Natural killer cell (primary cell): Measurements from ENCODE around the gene ASPSCR1. TPM values are rescaled to one million over a fixed set of nuclear protein-coding genes. Genes with fewer than 3 reads are reported as not detected.

Experiments
- ATAC-seq, 3 donors: fragments of 150-1000 bp in 2 of 3; fragments of 200-7000 bp in 1 of 3; cut with Tn5 transposase; 1 replicate in 1 of 3; 2 replicates in 2 of 3; pipeline ENCODE4 v1.10.0; 2021; ENCODE audit warnings: mild to moderate bottlenecking in 2 of 3, moderate library complexity in 2 of 3
- DNase-seq, 2 donors: peaks; one replicate each; pipeline versions ENCODE4 v3.0.0 to v3.0.0-alpha.2; 2013 to 2021; ENCODE audit warnings: mixed read lengths in 1 of 2
- H3K27ac ChIP-seq: one replicate; pipeline ENCODE4 v1.5.1; 2013; ENCODE audit warnings: mild to moderate bottlenecking, low read length
- H3K27me3 ChIP-seq: one replicate; pipeline ENCODE4 v1.6.1; 2013; ENCODE audit warnings: low read length; ENCODE audit not compliant: control insufficient read depth, insufficient read depth
- H3K36me3 ChIP-seq: one replicate; pipeline ENCODE4 v1.6.1; 2013; ENCODE audit warnings: low read length; ENCODE audit not compliant: control insufficient read depth, insufficient read depth
- H3K4me1 ChIP-seq: one replicate; pipeline ENCODE4 v1.6.1; 2013; ENCODE audit warnings: low read length; ENCODE audit not compliant: control insufficient read depth, insufficient read depth
- H3K4me3 ChIP-seq: one replicate; pipeline ENCODE4 v1.5.1; 2013; ENCODE audit warnings: low read length
- H3K9me3 ChIP-seq: one replicate; pipeline ENCODE4 v1.6.1; 2013; ENCODE audit warnings: low read length; ENCODE audit not compliant: control insufficient read depth, insufficient read depth
- H3K27ac Mint-ChIP-seq, 2 donors: one replicate each; pipeline ENCODE4 v1.8.0; 2022; ENCODE audit warnings: mild to moderate bottlenecking in 2 of 2, mixed read lengths in 2 of 2, moderate library complexity in 1 of 2
- H3K27me3 Mint-ChIP-seq, 2 donors: one replicate each; pipeline ENCODE4 v1.8.0; 2022; ENCODE audit warnings: low read depth in 2 of 2, mixed read lengths in 2 of 2
- H3K36me3 Mint-ChIP-seq: one replicate; pipeline ENCODE4 v1.8.0; 2022; ENCODE audit warnings: mixed read lengths
- H3K4me1 Mint-ChIP-seq, 2 donors: one replicate each; pipeline ENCODE4 v1.8.0; 2022; ENCODE audit warnings: mixed read lengths in 2 of 2
- H3K4me3 Mint-ChIP-seq: one replicate; pipeline ENCODE4 v1.8.0; 2022; ENCODE audit warnings: mild to moderate bottlenecking, moderate library complexity, mixed read lengths
- H3K9me3 Mint-ChIP-seq, 2 donors: one replicate each; pipeline ENCODE4 v1.8.0; 2022; ENCODE audit warnings: mixed read lengths in 2 of 2
- WGBS: methylation state at CpG from one replicate; pipeline ENCODE4 v1.1.7; 2013; ENCODE audit warnings: missing lambda C conversion rate; ENCODE audit not compliant: insufficient coverage; 5-methylcytosine and 5-hydroxymethylcytosine counted together
- intact Hi-C: fragments of 100-400 bp; cut with micrococcal nuclease; formaldehyde crosslinking; loops from one replicate; pipeline ENCODE4 v1.14.2; 2022
- total RNA-seq, 4 donors: library from RNA; stranded (reverse); fragments of 120-200 nt in 1 of 4; gene quantifications; one replicate each; pipeline versions ENCODE4 v1.2.3 to v1.2.4, GENCODE V29; 2013 to 2022
- TF ChIP-seq, protein P1 (sequence below): fragments of 200-600 bp; IDR thresholded peaks from one replicate; pipeline ENCODE4 v1.8.0; 2022; ENCODE audit warnings: antibody characterized with exemption

The ASPSCR1 gene
- total RNA-seq, 3 donors from 2014 or later (not counting 1 experiment from before 2014, with no cell fraction given) = 29.7 to 43.5 (median 40.8) TPM

DNA sequence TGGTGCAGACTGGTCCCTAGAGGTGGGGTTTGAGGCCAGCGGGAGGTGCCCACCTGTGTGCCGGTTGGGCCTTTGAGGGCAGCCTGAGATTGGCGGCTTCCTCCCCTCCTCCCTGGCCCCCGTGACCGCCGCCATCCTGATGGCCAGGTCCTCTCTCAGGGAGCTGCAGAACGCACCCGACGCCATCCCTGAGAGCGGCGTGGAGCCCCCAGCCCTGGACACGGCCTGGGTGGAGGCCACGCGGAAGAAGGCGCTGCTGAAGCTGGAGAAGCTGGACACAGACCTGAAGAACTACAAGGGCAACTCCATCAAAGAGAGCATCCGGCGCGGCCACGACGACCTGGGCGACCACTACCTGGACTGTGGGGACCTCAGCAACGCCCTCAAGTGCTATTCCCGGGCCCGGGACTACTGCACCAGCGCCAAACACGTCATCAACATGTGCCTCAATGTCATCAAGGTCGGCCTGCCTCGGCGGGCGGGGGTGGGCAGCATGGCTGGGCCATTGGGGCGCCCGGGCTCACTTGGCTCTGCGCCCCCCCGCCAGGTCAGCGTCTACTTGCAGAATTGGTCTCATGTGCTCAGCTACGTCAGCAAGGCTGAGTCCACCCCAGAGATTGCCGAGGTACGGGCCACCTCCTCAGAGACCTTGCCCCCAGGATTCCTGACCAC lies 77.1 kb downstream of the ASPSCR1 start:
- Mint-ChIP-seq H3K27me3 (no peaks in the 10 kb centered on the region), H3K4me1 (peaks cover 0 to 16% of the 10 kb centered on the region in 2 donors), H3K4me3 (no peak overlapping the region), H3K27ac (no peak overlapping the region), H3K36me3 (no peaks in the 10 kb centered on the region), H3K9me3 (no peaks in the 10 kb centered on the region)
- intact Hi-C loops = no loop called here
- 95% methylated on average over 38 of the region's 38 CpGs for WGBS
- Histone ChIP-seq H3K9me3 (no peaks in the 10 kb centered on the region), H3K4me3 (no peak overlapping the region), H3K27ac (no peak overlapping the region), H3K27me3 (no peaks in the 10 kb centered on the region), H3K4me1 (peaks cover 30% of the 10 kb centered on the region), H3K36me3 (peaks cover 39% of the 10 kb centered on the region)
- DNase-seq = no peak
- no peak for ATAC-seq
- TF ChIP-seq, protein P1, sequence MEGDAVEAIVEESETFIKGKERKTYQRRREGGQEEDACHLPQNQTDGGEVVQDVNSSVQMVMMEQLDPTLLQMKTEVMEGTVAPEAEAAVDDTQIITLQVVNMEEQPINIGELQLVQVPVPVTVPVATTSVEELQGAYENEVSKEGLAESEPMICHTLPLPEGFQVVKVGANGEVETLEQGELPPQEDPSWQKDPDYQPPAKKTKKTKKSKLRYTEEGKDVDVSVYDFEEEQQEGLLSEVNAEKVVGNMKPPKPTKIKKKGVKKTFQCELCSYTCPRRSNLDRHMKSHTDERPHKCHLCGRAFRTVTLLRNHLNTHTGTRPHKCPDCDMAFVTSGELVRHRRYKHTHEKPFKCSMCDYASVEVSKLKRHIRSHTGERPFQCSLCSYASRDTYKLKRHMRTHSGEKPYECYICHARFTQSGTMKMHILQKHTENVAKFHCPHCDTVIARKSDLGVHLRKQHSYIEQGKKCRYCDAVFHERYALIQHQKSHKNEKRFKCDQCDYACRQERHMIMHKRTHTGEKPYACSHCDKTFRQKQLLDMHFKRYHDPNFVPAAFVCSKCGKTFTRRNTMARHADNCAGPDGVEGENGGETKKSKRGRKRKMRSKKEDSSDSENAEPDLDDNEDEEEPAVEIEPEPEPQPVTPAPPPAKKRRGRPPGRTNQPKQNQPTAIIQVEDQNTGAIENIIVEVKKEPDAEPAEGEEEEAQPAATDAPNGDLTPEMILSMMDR = no peak

DNA sequence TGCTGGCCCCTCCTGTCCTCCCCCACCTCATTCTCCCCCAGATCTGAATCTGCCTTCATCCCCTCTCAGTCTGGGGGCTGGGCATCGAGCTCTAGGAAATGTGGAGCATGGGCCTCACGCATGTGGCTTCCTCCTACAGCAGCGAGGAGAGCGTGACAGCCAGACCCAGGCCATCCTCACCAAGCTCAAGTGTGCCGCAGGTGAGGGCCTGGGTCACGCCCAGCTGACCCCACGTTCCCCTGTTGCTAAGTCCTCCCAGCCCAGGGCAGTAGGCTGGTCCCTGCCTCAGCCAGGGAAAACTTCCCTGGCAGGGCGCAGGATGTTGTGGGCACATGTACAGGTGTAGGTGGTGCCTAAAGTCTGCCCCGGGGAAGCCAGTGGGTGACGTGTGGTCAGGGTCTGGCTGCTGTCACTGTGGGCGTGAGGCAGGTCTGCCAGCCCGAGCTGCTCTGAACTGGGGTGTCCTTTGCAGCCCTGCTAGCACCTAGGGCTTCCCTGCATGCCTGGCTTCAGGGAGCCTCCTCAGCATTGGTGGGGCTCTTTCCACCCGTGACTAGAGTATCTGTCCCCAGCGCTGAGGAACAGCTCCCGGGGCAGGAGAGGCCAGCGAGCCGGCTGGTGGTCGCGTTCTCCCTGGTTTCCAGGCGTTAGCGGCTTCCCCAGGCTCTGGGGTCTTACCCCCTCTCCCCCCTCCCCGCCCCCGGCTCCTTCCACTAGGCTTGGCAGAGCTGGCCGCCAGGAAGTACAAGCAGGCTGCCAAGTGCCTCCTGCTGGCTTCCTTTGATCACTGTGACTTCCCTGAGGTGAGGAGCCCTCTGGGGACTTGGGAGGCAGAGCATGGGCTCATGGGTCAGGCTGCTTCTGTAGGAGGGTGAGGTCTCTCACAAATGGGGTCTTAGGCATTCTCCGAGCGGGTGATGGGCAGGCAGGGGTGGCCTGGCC lies 77.9 kb downstream of the ASPSCR1 start:
- Histone ChIP-seq H3K9me3 (no peaks in the 10 kb centered on the region), H3K27me3 (no peaks in the 10 kb centered on the region), H3K4me3 (no peak overlapping the region), H3K36me3 (peaks cover 40% of the 10 kb centered on the region), H3K4me1 (peaks cover 29% of the 10 kb centered on the region), H3K27ac (no peak overlapping the region)
- TF ChIP-seq, protein P1 = no peak
- H3K4me3 Mint-ChIP-seq = no peak overlapping the region
- DNase-seq (no peak), ATAC-seq (no peak)
- peaks cover 0 to 16% of the 10 kb centered on the region in 2 donors for H3K4me1 Mint-ChIP-seq
- WGBS = 84% methylated on average over 24 of the region's 26 CpGs
- intact Hi-C loops = no loop called here
- H3K36me3 Mint-ChIP-seq = no peaks in the 10 kb centered on the region
- no peaks in the 10 kb centered on the region for H3K9me3 Mint-ChIP-seq
- H3K27ac Mint-ChIP-seq = no peak overlapping the region
- no peaks in the 10 kb centered on the region for H3K27me3 Mint-ChIP-seq

DNA sequence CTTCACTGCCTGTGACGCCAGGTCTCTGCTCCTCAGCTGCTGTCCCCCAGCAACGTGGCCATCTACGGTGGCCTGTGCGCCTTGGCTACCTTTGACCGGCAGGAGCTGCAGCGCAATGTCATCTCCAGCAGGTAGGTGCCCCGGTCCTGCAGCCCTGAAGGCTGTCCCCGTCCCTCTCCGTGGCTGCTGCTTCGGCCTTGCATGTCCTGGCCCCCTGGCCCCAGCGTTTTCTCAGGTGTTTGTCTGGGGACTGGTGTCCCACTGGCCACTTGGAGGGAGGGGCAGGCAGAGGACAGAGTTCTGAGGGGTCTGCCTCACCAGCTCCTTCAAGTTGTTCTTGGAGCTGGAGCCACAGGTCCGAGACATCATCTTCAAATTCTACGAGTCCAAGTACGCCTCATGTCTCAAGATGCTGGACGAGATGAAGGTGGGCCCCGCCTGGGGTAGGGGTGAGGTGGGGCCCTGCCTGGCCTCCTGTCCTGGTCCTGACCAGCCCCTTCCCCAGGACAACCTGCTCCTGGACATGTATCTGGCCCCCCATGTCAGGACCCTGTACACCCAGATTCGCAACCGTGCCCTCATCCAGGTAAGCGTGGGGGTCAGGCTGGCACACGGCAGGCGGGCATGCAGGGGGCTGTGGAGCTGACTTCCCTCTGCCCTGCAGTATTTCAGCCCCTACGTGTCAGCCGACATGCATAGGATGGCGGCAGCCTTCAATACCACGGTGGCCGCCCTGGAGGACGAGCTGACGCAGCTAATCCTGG lies 78.7 kb downstream of the ASPSCR1 start:
- Histone ChIP-seq H3K36me3 (peaks cover 49% of the 10 kb centered on the region), H3K4me3 (no peak overlapping the region), H3K27me3 (no peaks in the 10 kb centered on the region), H3K9me3 (no peaks in the 10 kb centered on the region), H3K27ac (no peak overlapping the region), H3K4me1 (peaks cover 20% of the 10 kb centered on the region)
- WGBS = 94% methylated on average over 28 of the region's 28 CpGs
- Mint-ChIP-seq H3K4me3 (no peak overlapping the region), H3K36me3 (no peaks in the 10 kb centered on the region), H3K27ac (no peak overlapping the region), H3K4me1 (peaks cover 0 to 13% of the 10 kb centered on the region in 2 donors), H3K9me3 (no peaks in the 10 kb centered on the region), H3K27me3 (no peaks in the 10 kb centered on the region)
- no peak for ATAC-seq
- intact Hi-C loops = no loop called here
- DNase-seq = no peak
- TF ChIP-seq, protein P1 = no peak
